ENCODE results near the gene RPS6KA2. TPM values are rescaled to one million over a fixed set of nuclear protein-coding genes. Genes with fewer than 3 reads are reported as not detected.
"Not testable (repeated sequence)": the region's sequence is repeated elsewhere in the genome, so short reads cannot be mapped to it uniquely, and the experiment has no call there.

The RPS6KA2 gene
- total and polyA plus RNA-seq, 3 donors from 2014 or later, result 18.4 to 21.7 (median 19.8) TPM

- Histone ChIP-seq H3K9me3 (no peaks in the 10 kb centered on the region), H3K4me1 (no peaks in the 10 kb centered on the region), H3K36me3 (ENCODE audit: low read depth, missing control alignments) (no peaks in the 10 kb centered on the region), H3K27ac (no peak overlapping the region), H3K4me3 (no peak overlapping the region), H3K27me3 (no peaks in the 10 kb centered on the region)
- WGBS, 2 donors, result 83 to 100% methylated on average over 3 of the region's 3 CpGs
- intact Hi-C loops (cut with DNase I; ENCODE audit: low total_unique reads), result no loop called here
- DNase-seq, result no peak
- TF ChIP-seq CTCF (IDR thresholded peaks at IDR 0.05) (no peak), POLR2A (IDR thresholded peaks at IDR 0.05) (no peak)
Measured at GRCh38 chr6:166584155-166584554, 42.9 kb downstream of the RPS6KA2 start.

GRCh38 chr6:166583230-166583965 is 43.7 kb downstream of the RPS6KA2 start:
- Histone ChIP-seq H3K36me3 (ENCODE audit: low read depth, missing control alignments) (no peaks in the 10 kb centered on the region), H3K4me1 (no peaks in the 10 kb centered on the region), H3K27me3 (no peaks in the 10 kb centered on the region), H3K4me3 (no peak overlapping the region), H3K27ac (no peak overlapping the region), H3K9me3 (no peaks in the 10 kb centered on the region)
- no peak for DNase-seq
- TF ChIP-seq POLR2A (IDR thresholded peaks at IDR 0.05) (no peak), CTCF (IDR thresholded peaks at IDR 0.05) (no peak)
- 85 to 90% methylated on average over 14 to 15 of the region's 15 CpGs for WGBS, 2 donors
- intact Hi-C loops (cut with DNase I; ENCODE audit: low total_unique reads), result no loop called here

GRCh38 chr6:166582258-166582657 is 44.8 kb downstream of the RPS6KA2 start:
- no peak for DNase-seq
- H3K9me3 ChIP-seq, result no peaks in the 10 kb centered on the region
- no peaks in the 10 kb centered on the region for H3K27me3 ChIP-seq
- H3K4me1 ChIP-seq, result no peaks in the 10 kb centered on the region
- H3K4me3 ChIP-seq, result no peak overlapping the region
- intact Hi-C loops (cut with DNase I; ENCODE audit: low total_unique reads), result no loop called here
- H3K27ac ChIP-seq, result no peak overlapping the region
- WGBS, 2 donors, result 91 to 96% methylated on average over 6 of the region's 6 CpGs
- no peaks in the 10 kb centered on the region for H3K36me3 ChIP-seq (ENCODE audit: low read depth, missing control alignments)
- TF ChIP-seq CTCF (IDR thresholded peaks at IDR 0.05), result no peak
- no peak for TF ChIP-seq POLR2A (IDR thresholded peaks at IDR 0.05)

- H3K9me3 ChIP-seq; H3K4me1 ChIP-seq; H3K36me3 ChIP-seq (ENCODE audit: low read depth, missing control alignments); H3K4me3 ChIP-seq; DNase-seq; H3K27ac ChIP-seq; H3K27me3 ChIP-seq; intact Hi-C loops (cut with DNase I; ENCODE audit: low total_unique reads): not testable (repeated sequence)
- 90 to 91% methylated on average over 8 of the region's 8 CpGs for WGBS, 2 donors
Measured at GRCh38 chr6:166581801-166582200, 45.2 kb downstream of the RPS6KA2 start.

- Histone ChIP-seq H3K27ac (no peak overlapping the region), H3K9me3 (no peaks in the 10 kb centered on the region), H3K27me3 (no peaks in the 10 kb centered on the region), H3K4me3 (no peak overlapping the region), H3K36me3 (ENCODE audit: low read depth, missing control alignments) (no peaks in the 10 kb centered on the region), H3K4me1 (no peaks in the 10 kb centered on the region)
- DNase-seq, result no peak
- TF ChIP-seq CTCF (IDR thresholded peaks at IDR 0.05) (no peak), POLR2A (IDR thresholded peaks at IDR 0.05) (no peak)
- intact Hi-C loops (cut with DNase I; ENCODE audit: low total_unique reads), result no loop called here
- 93 to 99% methylated on average over 11 of the region's 11 CpGs for WGBS, 2 donors
Measured at GRCh38 chr6:166581091-166581511, 46.0 kb downstream of the RPS6KA2 start.

All from testis (tissue), 3 donors.